Measurements from ENCODE around the gene PRRG3.

The PRRG3 gene

GRCh38 chrX:151700581-151700980, 5.3 kb downstream of the PRRG3 start:
- H3K4me3 ChIP-seq (ENCODE audit: low read length) = no peak overlapping the region
- no peak for TF ChIP-seq ZNF274 (IDR thresholded peaks at IDR 0.05; ENCODE audit: low read depth, low read length)

GRCh38 chrX:151701071-151701470, 5.8 kb downstream of the PRRG3 start:
- H3K4me3 ChIP-seq (ENCODE audit: low read length) = no peak overlapping the region
- TF ChIP-seq ZNF274 (IDR thresholded peaks at IDR 0.05; ENCODE audit: low read depth, low read length) = no peak

GRCh38 chrX:151701531-151701930, 6.3 kb downstream of the PRRG3 start:
- no peak overlapping the region for H3K4me3 ChIP-seq (ENCODE audit: low read length)
- no peak for TF ChIP-seq ZNF274 (IDR thresholded peaks at IDR 0.05; ENCODE audit: low read depth, low read length)

- no peak overlapping the region for H3K4me3 ChIP-seq (ENCODE audit: low read length)
- no peak for TF ChIP-seq ZNF274 (IDR thresholded peaks at IDR 0.05; ENCODE audit: low read depth, low read length)
Measured at GRCh38 chrX:151702026-151702714, 6.9 kb downstream of the PRRG3 start.

- H3K4me3 ChIP-seq (ENCODE audit: low read length) = no peak overlapping the region
- no peak for TF ChIP-seq ZNF274 (IDR thresholded peaks at IDR 0.05; ENCODE audit: low read depth, low read length)
Measured at GRCh38 chrX:151702741-151703340, 7.6 kb downstream of the PRRG3 start.

DNA sequence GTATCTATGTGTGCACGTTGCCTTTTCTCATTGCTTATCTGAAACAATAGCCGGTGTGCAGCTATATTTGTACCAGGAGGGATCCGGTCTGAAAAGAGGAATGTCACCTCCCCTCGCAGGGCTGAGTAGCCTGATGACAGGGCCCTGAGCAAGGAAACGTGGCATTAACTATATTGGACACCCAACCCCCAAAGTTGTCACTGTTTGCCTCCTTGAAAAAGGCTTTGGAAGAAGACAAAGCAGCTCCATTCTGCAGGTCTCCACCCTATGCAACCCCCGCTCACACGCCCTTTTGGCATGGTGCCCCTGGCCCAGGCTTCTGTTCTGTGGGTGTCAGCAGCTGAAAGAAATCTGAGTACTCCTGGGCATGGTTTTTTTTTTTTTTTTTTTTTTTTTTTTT, 8.2 kb downstream of the PRRG3 start:
- H3K4me3 ChIP-seq (ENCODE audit: low read length) = no peak overlapping the region
- no peak for TF ChIP-seq ZNF274 (IDR thresholded peaks at IDR 0.05; ENCODE audit: low read depth, low read length)

- no peak for TF ChIP-seq ZNF274 (IDR thresholded peaks at IDR 0.05; ENCODE audit: low read depth, low read length)
- no peak overlapping the region for H3K4me3 ChIP-seq (ENCODE audit: low read length)
Measured at GRCh38 chrX:151704041-151704663, 8.9 kb downstream of the PRRG3 start.

- no peak overlapping the region for H3K4me3 ChIP-seq (ENCODE audit: low read length)
- no peak for TF ChIP-seq ZNF274 (IDR thresholded peaks at IDR 0.05; ENCODE audit: low read depth, low read length)
Measured at GRCh38 chrX:151708821-151709220, 13.6 kb downstream of the PRRG3 start.

- no peak overlapping the region for H3K4me3 ChIP-seq (ENCODE audit: low read length)
- TF ChIP-seq ZNF274 (IDR thresholded peaks at IDR 0.05; ENCODE audit: low read depth, low read length) = no peak
Measured at GRCh38 chrX:151710457-151710856, 15.2 kb downstream of the PRRG3 start.

- H3K4me3 ChIP-seq (ENCODE audit: low read length) = no peak overlapping the region
- no peak for TF ChIP-seq ZNF274 (IDR thresholded peaks at IDR 0.05; ENCODE audit: low read depth, low read length)
Measured at GRCh38 chrX:151711154-151711553, 15.9 kb downstream of the PRRG3 start.

DNA sequence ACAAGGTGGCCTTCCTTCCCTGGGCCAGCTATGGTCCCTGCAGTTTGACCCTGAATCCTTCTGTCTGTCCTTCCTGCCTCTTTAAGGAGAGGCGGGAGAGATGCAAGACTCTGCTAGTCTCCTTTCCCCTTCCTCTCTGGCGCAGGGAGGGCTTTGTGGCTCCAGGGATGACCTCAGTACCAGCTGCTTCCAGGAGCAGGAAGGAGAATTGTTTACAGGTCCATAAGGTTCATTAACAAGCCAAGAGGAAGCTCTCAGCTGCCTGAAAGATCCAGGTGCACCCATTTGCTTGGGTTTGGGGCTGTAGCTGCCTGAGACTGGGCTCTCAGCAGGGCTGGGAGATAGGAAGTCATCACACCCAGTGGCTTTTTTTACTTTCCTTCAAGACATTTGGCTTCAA, 16.5 kb downstream of the PRRG3 start:
- TF ChIP-seq ZNF274 (IDR thresholded peaks at IDR 0.05; ENCODE audit: low read depth, low read length) = no peak
- no peak overlapping the region for H3K4me3 ChIP-seq (ENCODE audit: low read length)

DNA sequence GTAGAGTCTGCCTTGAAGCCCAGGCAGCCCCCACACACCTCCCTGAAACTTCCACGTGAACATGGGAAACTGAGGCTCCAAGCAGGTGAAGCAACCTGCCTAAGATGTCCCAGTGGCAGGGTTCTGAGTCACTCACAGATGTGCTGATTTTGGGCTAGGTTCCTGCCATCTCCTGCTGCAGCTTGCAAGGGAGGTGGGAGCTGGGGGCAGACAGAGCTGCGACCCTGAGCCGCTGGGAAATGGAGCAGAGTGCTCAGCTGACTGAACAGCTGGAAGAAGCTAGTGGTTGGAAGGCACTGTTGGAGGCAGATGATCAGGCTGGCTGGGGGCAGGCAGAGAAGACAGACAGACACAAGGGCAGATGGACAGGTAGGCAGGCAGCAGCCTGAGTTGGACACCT, 17.0 kb downstream of the PRRG3 start:
- H3K4me3 ChIP-seq (ENCODE audit: low read length) = no peak overlapping the region
- no peak for TF ChIP-seq ZNF274 (IDR thresholded peaks at IDR 0.05; ENCODE audit: low read depth, low read length)

DNA sequence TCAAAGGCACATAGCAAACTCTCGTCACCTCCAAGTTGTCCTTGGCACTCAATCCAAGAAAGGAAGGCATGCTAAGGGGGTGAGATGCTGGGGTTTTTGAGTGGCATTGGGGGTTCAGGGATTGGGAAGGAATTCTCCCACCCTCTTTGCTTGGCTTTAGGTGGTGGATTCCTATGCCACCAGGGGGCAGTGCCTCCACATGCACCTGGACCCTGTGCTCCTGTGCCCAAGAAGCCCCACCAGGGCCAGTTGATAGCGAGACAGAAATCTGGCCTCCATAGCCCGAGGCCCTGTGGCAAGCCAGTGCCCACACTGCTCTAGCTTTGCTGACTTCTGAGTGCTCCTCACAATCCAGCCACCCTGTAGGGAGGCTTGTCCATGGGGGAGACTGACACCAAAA, 18.6 kb downstream of the PRRG3 start:
- TF ChIP-seq ZNF274 (IDR thresholded peaks at IDR 0.05; ENCODE audit: low read depth, low read length) = no peak
- H3K4me3 ChIP-seq (ENCODE audit: low read length) = no peak overlapping the region

DNA sequence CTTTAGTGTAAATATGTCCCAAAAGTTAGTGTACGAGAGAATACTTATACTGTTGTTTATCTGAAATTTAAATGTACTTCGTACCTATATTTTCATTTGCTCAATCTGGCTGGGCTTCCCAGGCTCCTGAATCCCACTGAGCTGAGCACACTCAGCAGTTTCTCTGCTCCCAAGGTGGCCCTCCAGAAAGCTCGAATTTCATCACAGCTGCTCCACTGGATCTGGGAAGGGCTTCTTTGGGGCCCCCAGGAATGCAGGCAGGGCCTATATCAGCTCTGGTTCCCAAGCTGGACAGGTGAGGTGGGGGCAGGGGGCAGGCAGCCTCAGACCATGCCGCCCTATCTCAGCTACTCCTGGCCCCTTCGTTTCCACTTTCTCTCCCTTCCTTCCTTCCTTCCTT, 19.1 kb downstream of the PRRG3 start:
- TF ChIP-seq ZNF274 (IDR thresholded peaks at IDR 0.05; ENCODE audit: low read depth, low read length) = no peak
- H3K4me3 ChIP-seq (ENCODE audit: low read length) = no peak overlapping the region

GRCh38 chrX:151715752-151716151, 20.5 kb downstream of the PRRG3 start, which contains the start of gene FATE1:
TSS of gene FATE1 (plus strand) at chrX:151716035. CDS start at chrX:151716120, 85 bp downstream.
- H3K4me3 ChIP-seq (ENCODE audit: low read length) = no peak within 1 kb of the TSS
- no peak for TF ChIP-seq ZNF274 (IDR thresholded peaks at IDR 0.05; ENCODE audit: low read depth, low read length)

Data from GM08714 (cell line).